ENCODE data around the gene ZNF70. TPM values are rescaled to one million over a fixed set of nuclear protein-coding genes. Genes with fewer than 3 reads are reported as not detected.

The ZNF70 gene
- total and polyA plus RNA-seq, 2 of the 4 experiments (the other 2 are of a cell fraction), result 2.3 to 4.3 TPM

GRCh38 chr22:23695141-23695540 lies 55.8 kb downstream of the ZNF70 start (continued):
- no peak for TF ChIP-seq MAFK (IDR thresholded peaks at IDR 0.05; ENCODE audit: low read depth, low read length)
- no peak for TF ChIP-seq NFE2L2 (IDR thresholded peaks at IDR 0.05; ENCODE audit: low read depth, low read length)
- TF ChIP-seq RAD21 (IDR thresholded peaks at IDR 0.05; ENCODE audit: low read length), result no peak

DNA sequence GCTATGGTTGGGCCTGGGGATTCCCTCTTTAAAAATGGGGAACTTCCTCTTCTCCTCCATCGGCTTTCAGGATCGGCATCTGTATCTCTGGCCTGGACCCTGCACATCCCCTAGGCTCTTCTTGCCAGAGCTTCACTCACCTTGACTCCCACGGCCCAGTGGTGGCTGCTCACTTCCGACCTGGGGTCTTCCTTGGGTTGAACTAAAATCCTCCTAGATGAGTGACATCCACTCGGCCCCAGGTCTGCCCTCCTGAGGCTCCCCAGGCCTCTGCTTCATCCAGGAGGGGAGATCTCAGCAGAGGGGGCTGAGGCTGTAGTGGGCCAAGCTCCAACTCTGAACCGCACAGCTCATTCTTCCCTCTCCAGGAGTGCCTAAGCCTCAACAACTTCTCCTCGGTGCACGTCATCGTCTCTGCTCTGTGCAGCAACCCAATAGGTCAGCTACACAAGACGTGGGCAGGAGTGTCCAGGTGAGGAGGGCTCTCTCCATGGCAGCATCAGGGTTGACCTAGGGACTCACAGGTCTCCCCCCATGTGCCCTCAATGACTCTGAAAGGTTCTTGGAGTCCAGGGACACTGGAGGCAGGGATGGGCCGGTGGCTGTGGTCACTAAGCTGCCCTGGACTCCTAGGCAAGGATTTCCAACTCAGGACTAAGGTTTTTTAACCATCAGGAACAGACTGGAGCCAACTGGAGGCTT lies 56.8 kb downstream of the ZNF70 start:
- in situ Hi-C loops (cut with MboI; ENCODE audit: low sequenced_read_pairs) (no loop called here), intact Hi-C loops (cut with micrococcal nuclease) (no loop called here), dilution Hi-C loops (cut with HindIII; ENCODE audit: low sequenced_read_pairs, unreplicated experiment) (no loop called here)
- Histone ChIP-seq H4K91ac (ENCODE audit: insufficient read depth, low read depth, low read length) (no peak overlapping the region), H2BK15ac (ENCODE audit: low read depth, low read length) (no peak overlapping the region), H3K4ac (ENCODE audit: low read depth, low read length) (no peak overlapping the region), H3K27me3 (ENCODE audit: control insufficient read depth, insufficient read depth, low read length) (no peaks in the 10 kb centered on the region), H3K18ac (ENCODE audit: low read depth, low read length) (no peak overlapping the region), H3K4me2 (ENCODE audit: low read depth, low read length) (no peak overlapping the region), H2BK20ac (ENCODE audit: low read depth, low read length) (no peak overlapping the region), H4K8ac (ENCODE audit: low read depth in 2 of 2, low read length in 2 of 2) (no peak overlapping the region), H3K9ac (ENCODE audit: low read depth, low read length) (no peak overlapping the region), H3K23ac (ENCODE audit: low read depth, low read length) (no peak overlapping the region), H3K9me3 (ENCODE audit: control insufficient read depth, insufficient read depth, low read length) (no peaks in the 10 kb centered on the region), H2AK9ac (replicated peaks; ENCODE audit: low read depth, low read length, poor library complexity) (no peak overlapping the region), H2BK120ac (ENCODE audit: low read depth, low read length) (no peak overlapping the region), H3K9me1 (ENCODE audit: insufficient read depth, low read length) (peaks cover 20% of the 10 kb centered on the region), H3K36me3 (ENCODE audit: control insufficient read depth, insufficient read depth, low read length) (peaks cover 29% of the 10 kb centered on the region; the same call in 1 of the 2 replicates), H3K79me1 (ENCODE audit: low read depth in 1 of 2, low read length in 2 of 2) (peaks cover 3 to 9% of the 10 kb centered on the region in 2 experiments; a peak in 2 of 4 replicates), H2BK5ac (ENCODE audit: low read depth, low read length, poor library complexity, severe bottlenecking) (no peak overlapping the region), H3K4me1 (ENCODE audit: control insufficient read depth, insufficient read depth, low read length) (peaks cover 9% of the 10 kb centered on the region), H2AK5ac (ENCODE audit: low read depth, low read length) (no peak overlapping the region), H3K56ac (ENCODE audit: extremely low read depth, insufficient read depth, low read length) (no peak overlapping the region), H3K4me3 (ENCODE audit: insufficient read depth, low read depth, low read length) (no peak overlapping the region), H2AFZ (replicated peaks; ENCODE audit: low read length, poor library complexity) (no peak overlapping the region), H3K14ac (replicated peaks; ENCODE audit: low read depth, low read length) (no peak overlapping the region), H4K20me1 (ENCODE audit: insufficient read depth, low read length) (peaks cover 8% of the 10 kb centered on the region; the same call in 1 of the 2 replicates), H4K5ac (ENCODE audit: low read depth, low read length) (no peak overlapping the region), H3K27ac (ENCODE audit: insufficient read depth, low read length) (no peak overlapping the region)
- ChIA-PET POLR2A (ENCODE audit: unreplicated experiment) (no interaction called here), CTCF (no interaction called here)
- no TSS peak for BruUV-seq (replicated peaks)
- WGBS, 2 experiments (ENCODE audit: extremely low coverage in 2 of 2, insufficient read length in 1 of 2), result 86% methylated on average over 5 of the region's 11 CpGs; no CpG with 5 or more reads in 1 of the 2 experiments
- ATAC-seq (ENCODE audit: low read depth) (no peak), DNase-seq (no peak)
- TF ChIP-seq RFX5 (IDR thresholded peaks at IDR 0.05; ENCODE audit: low read depth, low read length), result no peak
- TF ChIP-seq MXI1 (IDR thresholded peaks at IDR 0.05; ENCODE audit: borderline replicate concordance, low read depth, low read length), result no peak
- TF ChIP-seq NFE2L2 (IDR thresholded peaks at IDR 0.05; ENCODE audit: low read depth, low read length), result no peak
- TF ChIP-seq MAZ (IDR thresholded peaks at IDR 0.05; ENCODE audit: borderline replicate concordance, low read depth, low read length), result no peak
- TF ChIP-seq, protein P1, sequence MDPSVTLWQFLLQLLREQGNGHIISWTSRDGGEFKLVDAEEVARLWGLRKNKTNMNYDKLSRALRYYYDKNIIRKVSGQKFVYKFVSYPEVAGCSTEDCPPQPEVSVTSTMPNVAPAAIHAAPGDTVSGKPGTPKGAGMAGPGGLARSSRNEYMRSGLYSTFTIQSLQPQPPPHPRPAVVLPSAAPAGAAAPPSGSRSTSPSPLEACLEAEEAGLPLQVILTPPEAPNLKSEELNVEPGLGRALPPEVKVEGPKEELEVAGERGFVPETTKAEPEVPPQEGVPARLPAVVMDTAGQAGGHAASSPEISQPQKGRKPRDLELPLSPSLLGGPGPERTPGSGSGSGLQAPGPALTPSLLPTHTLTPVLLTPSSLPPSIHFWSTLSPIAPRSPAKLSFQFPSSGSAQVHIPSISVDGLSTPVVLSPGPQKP (IDR thresholded peaks at IDR 0.05; ENCODE audit: borderline replicate concordance, low read depth, low read length), result no peak
- no peak for TF ChIP-seq RAD21 (IDR thresholded peaks at IDR 0.05; ENCODE audit: low read length)
- TF ChIP-seq, protein P2, sequence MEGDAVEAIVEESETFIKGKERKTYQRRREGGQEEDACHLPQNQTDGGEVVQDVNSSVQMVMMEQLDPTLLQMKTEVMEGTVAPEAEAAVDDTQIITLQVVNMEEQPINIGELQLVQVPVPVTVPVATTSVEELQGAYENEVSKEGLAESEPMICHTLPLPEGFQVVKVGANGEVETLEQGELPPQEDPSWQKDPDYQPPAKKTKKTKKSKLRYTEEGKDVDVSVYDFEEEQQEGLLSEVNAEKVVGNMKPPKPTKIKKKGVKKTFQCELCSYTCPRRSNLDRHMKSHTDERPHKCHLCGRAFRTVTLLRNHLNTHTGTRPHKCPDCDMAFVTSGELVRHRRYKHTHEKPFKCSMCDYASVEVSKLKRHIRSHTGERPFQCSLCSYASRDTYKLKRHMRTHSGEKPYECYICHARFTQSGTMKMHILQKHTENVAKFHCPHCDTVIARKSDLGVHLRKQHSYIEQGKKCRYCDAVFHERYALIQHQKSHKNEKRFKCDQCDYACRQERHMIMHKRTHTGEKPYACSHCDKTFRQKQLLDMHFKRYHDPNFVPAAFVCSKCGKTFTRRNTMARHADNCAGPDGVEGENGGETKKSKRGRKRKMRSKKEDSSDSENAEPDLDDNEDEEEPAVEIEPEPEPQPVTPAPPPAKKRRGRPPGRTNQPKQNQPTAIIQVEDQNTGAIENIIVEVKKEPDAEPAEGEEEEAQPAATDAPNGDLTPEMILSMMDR (conservative IDR thresholded peaks at IDR 0.05; ENCODE audit: low read depth, low read length), result no peak
- TF ChIP-seq CEBPB (IDR thresholded peaks at IDR 0.05; ENCODE audit: low read depth, low read length), result no peak
- no peak for TF ChIP-seq FOS (IDR thresholded peaks at IDR 0.05; ENCODE audit: low read depth, low read length)
- TF ChIP-seq, protein P3, sequence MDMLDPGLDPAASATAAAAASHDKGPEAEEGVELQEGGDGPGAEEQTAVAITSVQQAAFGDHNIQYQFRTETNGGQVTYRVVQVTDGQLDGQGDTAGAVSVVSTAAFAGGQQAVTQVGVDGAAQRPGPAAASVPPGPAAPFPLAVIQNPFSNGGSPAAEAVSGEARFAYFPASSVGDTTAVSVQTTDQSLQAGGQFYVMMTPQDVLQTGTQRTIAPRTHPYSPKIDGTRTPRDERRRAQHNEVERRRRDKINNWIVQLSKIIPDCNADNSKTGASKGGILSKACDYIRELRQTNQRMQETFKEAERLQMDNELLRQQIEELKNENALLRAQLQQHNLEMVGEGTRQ (IDR thresholded peaks at IDR 0.05; ENCODE audit: low read depth, low read length), result no peak
- TF ChIP-seq SMC3 (IDR thresholded peaks at IDR 0.05; ENCODE audit: low read depth, low read length), result no peak
- TF ChIP-seq POLR2A (IDR thresholded peaks at IDR 0.05; ENCODE audit: low read depth, low read length), result no peak

All from IMR-90 (cell line).